Tibial artery (tissue), 4 donors: Measurements from ENCODE around the gene ALG13.
"Not testable (repeated sequence)": the region's sequence is repeated elsewhere in the genome, so short reads cannot be mapped to it uniquely, and the experiment has no call there.

Experiments used
- DNase-seq, 2 donors: peaks; one replicate each; pipeline ENCODE4 v3.0.0-alpha.2; 2019
- H3K27ac ChIP-seq, 2 donors: fragments of 200-600 bp; sonication (generic) in 1 of 2; 1 replicate in 1 of 2; 2 replicates in 1 of 2; pipeline ENCODE4 v1.5.1; 2018 to 2019; ENCODE audit warnings: mild to moderate bottlenecking in 1 of 2
- H3K27me3 ChIP-seq, 2 donors: fragments of 200-600 bp; sonication (generic) in 1 of 2; one replicate each; pipeline versions ENCODE4 v1.5.1 to v1.6.0; 2016 to 2019
- H3K36me3 ChIP-seq, 3 donors: fragments of 200-600 bp; sonication (generic) in 2 of 3; one replicate each; pipeline ENCODE4 v1.5.1; 2016 to 2019; ENCODE audit warnings: mild to moderate bottlenecking in 2 of 3
- H3K4me1 ChIP-seq, 4 donors: fragments of 200-600 bp; sonication (generic) in 2 of 4; 1 replicate in 3 of 4; 2 replicates in 1 of 4; pipeline ENCODE4 v1.5.1; 2016 to 2019
- H3K4me3 ChIP-seq, 2 donors: fragments of 200-600 bp; sonication (generic) in 1 of 2; 1 replicate in 1 of 2; 2 replicates in 1 of 2; pipeline ENCODE4 v1.5.1; 2018 to 2019; ENCODE audit warnings: mild to moderate bottlenecking in 2 of 2
- H3K9me3 ChIP-seq, 3 donors: fragments of 200-600 bp; sonication (generic) in 1 of 3; one replicate each; pipeline ENCODE4 v1.5.1; 2016 to 2019
- CTCF ChIP-seq, 2 experiments: fragments of 200-600 bp in 1 of 2; fragments of 450-650 bp in 1 of 2; IDR thresholded peaks; one replicate each; pipeline ENCODE4 v1.5.1; 2017 to 2019; ENCODE audit warnings: antibody characterized with exemption in 2 of 2, mild to moderate bottlenecking in 1 of 2, moderate library complexity in 1 of 2
- intact Hi-C: fragments of 100-400 bp; cut with DNase I; formaldehyde crosslinking; loops from one replicate; pipeline ENCODE4 v1.15.0; 2023; ENCODE audit warnings: low total_unique reads

The ALG13 gene

GRCh38 chrX:111761578-111762135 lies 80.7 kb downstream of the ALG13 start:
- Histone ChIP-seq H3K4me3 (no peak overlapping the region), H3K4me1 (no peaks in the 10 kb centered on the region), H3K9me3 (no peaks in the 10 kb centered on the region), H3K27me3 (no peaks in the 10 kb centered on the region), H3K36me3 (peaks cover 0 to 13% (median 12%) of the 10 kb centered on the region in 3 donors), H3K27ac (no peak overlapping the region)
- no peak for TF ChIP-seq CTCF (IDR thresholded peaks at IDR 0.05)
- DNase-seq = no peak
- intact Hi-C loops = no loop called here

GRCh38 chrX:111778591-111778990 lies 97.6 kb downstream of the ALG13 start:
- no peaks in the 10 kb centered on the region for H3K27me3 ChIP-seq
- no peak overlapping the region for H3K27ac ChIP-seq
- no peak overlapping the region for H3K4me3 ChIP-seq
- DNase-seq = no peak
- H3K36me3 ChIP-seq = no peaks in the 10 kb centered on the region
- no peak for TF ChIP-seq CTCF (IDR thresholded peaks at IDR 0.05)
- intact Hi-C loops = no loop called here
- H3K9me3 ChIP-seq = no peaks in the 10 kb centered on the region
- no peaks in the 10 kb centered on the region for H3K4me1 ChIP-seq

GRCh38 chrX:111779582-111779981 lies 98.6 kb downstream of the ALG13 start:
- intact Hi-C loops = no loop called here
- H3K4me1 ChIP-seq = no peaks in the 10 kb centered on the region
- H3K36me3 ChIP-seq = no peaks in the 10 kb centered on the region
- H3K27me3 ChIP-seq = no peaks in the 10 kb centered on the region
- TF ChIP-seq CTCF (IDR thresholded peaks at IDR 0.05) = no peak
- no peak overlapping the region for H3K4me3 ChIP-seq
- H3K9me3 ChIP-seq = peaks cover 0 to 3% (median 0%) of the 10 kb centered on the region in 3 donors
- H3K27ac ChIP-seq = no peak overlapping the region
- no peak for DNase-seq

GRCh38 chrX:111784667-111785066 lies 103.7 kb downstream of the ALG13 start:
- no peak for DNase-seq
- no peak for TF ChIP-seq CTCF (IDR thresholded peaks at IDR 0.05)
- Histone ChIP-seq H3K9me3 (peaks cover 0 to 18% (median 11%) of the 10 kb centered on the region in 3 donors), H3K27me3 (no peaks in the 10 kb centered on the region), H3K36me3 (no peaks in the 10 kb centered on the region), H3K4me3 (no peak overlapping the region), H3K27ac (no peak overlapping the region), H3K4me1 (no peaks in the 10 kb centered on the region)
- intact Hi-C loops = no loop called here

GRCh38 chrX:111790054-111790453 lies 109.1 kb downstream of the ALG13 start:
- H3K27ac ChIP-seq, H3K4me1 ChIP-seq, H3K27me3 ChIP-seq, DNase-seq, H3K4me3 ChIP-seq, H3K36me3 ChIP-seq, intact Hi-C loops: not testable (repeated sequence)
- H3K9me3 ChIP-seq = peaks cover 0 to 26% (median 7%) of the 10 kb centered on the region in 3 donors
